ENCODE measurements around the gene EAPP. TPM values are rescaled to one million over a fixed set of nuclear protein-coding genes. Genes with fewer than 3 reads are reported as not detected.
A peak's percentile ranks its signal among the peaks of the same experiment; 100 is the strongest.

EAPP gene
- total and polyA plus RNA-seq, 2 donors from 2014 or later = 43.3 to 46.0 TPM

DNA sequence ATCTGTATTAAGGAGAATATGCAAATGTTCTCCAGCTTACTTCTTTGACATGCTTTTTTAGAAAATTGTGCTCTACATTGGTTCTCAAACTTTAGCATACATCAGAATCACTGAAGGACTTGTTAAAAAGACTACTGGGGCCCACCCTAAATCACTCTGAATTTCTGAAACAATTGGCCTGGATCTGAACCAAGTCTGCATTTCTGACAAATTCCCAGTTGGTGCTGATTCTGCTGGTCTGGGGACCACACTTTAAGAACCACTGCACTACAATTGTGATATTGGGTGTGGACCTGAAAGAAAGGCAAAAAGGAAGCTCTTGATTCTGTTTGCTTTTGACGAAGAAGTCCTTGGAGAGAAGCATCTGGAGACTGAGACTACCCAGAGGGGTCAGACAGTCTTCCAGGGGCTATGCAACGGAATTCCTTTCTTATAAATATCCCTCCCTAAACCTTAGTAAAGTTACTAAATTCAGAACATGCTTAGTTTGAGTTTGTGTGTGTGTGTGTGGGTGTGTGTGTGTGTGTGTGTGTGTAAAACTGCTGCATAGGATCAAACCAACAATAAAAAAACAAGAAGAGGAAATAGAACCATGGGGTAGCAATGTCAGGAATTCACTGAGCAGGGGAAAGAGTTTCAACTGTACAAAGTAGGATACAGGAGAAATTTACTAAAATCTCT, 36.8 kb downstream of the EAPP start:
- H3K36me3 ChIP-seq (ENCODE audit: control insufficient read depth in 2 of 3, insufficient read depth in 3 of 3, low read length in 3 of 3) = no peaks in the 10 kb centered on the region
- H3K9ac ChIP-seq (ENCODE audit: low read length in 3 of 3) = no peak overlapping the region
- no peaks in the 10 kb centered on the region for H3K27me3 ChIP-seq (ENCODE audit: control insufficient read depth, insufficient read depth, low read length)
- H3K4me1 ChIP-seq (ENCODE audit: control insufficient read depth in 2 of 3, insufficient read depth in 2 of 3, low read depth in 1 of 3, low read length in 3 of 3) = no peaks in the 10 kb centered on the region
- H3K9me3 ChIP-seq (ENCODE audit: control insufficient read depth in 2 of 3, insufficient read depth in 1 of 3, low read length in 3 of 3) = no peaks in the 10 kb centered on the region
- FAIRE-seq (no peak), DNase-seq (peak in 1 of 5 donors; percentile 29)
- no peak overlapping the region for H3K4me3 ChIP-seq (ENCODE audit: low read length in 3 of 3)
- no peak overlapping the region for H3K27ac ChIP-seq (ENCODE audit: low read depth in 2 of 2, low read length in 2 of 2)
- intact Hi-C loops (cut with DNase I) = no loop called here
- TF ChIP-seq, protein P1, sequence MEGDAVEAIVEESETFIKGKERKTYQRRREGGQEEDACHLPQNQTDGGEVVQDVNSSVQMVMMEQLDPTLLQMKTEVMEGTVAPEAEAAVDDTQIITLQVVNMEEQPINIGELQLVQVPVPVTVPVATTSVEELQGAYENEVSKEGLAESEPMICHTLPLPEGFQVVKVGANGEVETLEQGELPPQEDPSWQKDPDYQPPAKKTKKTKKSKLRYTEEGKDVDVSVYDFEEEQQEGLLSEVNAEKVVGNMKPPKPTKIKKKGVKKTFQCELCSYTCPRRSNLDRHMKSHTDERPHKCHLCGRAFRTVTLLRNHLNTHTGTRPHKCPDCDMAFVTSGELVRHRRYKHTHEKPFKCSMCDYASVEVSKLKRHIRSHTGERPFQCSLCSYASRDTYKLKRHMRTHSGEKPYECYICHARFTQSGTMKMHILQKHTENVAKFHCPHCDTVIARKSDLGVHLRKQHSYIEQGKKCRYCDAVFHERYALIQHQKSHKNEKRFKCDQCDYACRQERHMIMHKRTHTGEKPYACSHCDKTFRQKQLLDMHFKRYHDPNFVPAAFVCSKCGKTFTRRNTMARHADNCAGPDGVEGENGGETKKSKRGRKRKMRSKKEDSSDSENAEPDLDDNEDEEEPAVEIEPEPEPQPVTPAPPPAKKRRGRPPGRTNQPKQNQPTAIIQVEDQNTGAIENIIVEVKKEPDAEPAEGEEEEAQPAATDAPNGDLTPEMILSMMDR (IDR thresholded peaks at IDR 0.05; ENCODE audit: borderline replicate concordance, extremely low read depth, insufficient read depth) = no peak

DNA sequence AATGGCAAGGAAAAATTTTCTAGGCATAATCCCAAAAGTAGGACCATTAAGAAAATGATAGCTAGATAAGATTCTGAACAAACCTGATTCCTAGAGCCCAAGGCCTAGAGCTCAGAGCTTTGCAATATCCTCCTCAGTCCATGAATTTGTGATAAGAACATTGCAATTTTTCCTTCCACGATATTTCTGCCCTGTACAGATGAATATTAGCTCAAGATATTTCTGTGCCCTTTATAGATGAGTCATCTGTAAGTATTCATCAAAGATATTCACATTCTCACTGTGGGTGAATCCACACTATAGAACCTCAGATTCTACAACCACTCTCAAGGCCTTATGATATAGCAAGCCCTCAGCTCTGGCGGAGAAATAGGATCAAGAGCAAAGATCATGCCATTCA, 37.5 kb downstream of the EAPP start:
- Histone ChIP-seq H3K27ac (ENCODE audit: low read depth in 2 of 2, low read length in 2 of 2) (no peak overlapping the region), H3K9me3 (ENCODE audit: control insufficient read depth in 2 of 3, insufficient read depth in 1 of 3, low read length in 3 of 3) (no peaks in the 10 kb centered on the region), H3K9ac (ENCODE audit: low read length in 3 of 3) (no peak overlapping the region), H3K36me3 (ENCODE audit: control insufficient read depth in 2 of 3, insufficient read depth in 3 of 3, low read length in 3 of 3) (no peaks in the 10 kb centered on the region), H3K27me3 (ENCODE audit: control insufficient read depth, insufficient read depth, low read length) (no peaks in the 10 kb centered on the region), H3K4me1 (ENCODE audit: control insufficient read depth in 2 of 3, insufficient read depth in 2 of 3, low read depth in 1 of 3, low read length in 3 of 3) (peaks cover 0 to 3% (median 0%) of the 10 kb centered on the region in 3 donors), H3K4me3 (ENCODE audit: low read length in 3 of 3) (no peak overlapping the region)
- intact Hi-C loops (cut with DNase I) = no loop called here
- TF ChIP-seq, protein P1 (IDR thresholded peaks at IDR 0.05; ENCODE audit: borderline replicate concordance, extremely low read depth, insufficient read depth) = no peak
- FAIRE-seq = no peak
- DNase-seq = no peak

DNA sequence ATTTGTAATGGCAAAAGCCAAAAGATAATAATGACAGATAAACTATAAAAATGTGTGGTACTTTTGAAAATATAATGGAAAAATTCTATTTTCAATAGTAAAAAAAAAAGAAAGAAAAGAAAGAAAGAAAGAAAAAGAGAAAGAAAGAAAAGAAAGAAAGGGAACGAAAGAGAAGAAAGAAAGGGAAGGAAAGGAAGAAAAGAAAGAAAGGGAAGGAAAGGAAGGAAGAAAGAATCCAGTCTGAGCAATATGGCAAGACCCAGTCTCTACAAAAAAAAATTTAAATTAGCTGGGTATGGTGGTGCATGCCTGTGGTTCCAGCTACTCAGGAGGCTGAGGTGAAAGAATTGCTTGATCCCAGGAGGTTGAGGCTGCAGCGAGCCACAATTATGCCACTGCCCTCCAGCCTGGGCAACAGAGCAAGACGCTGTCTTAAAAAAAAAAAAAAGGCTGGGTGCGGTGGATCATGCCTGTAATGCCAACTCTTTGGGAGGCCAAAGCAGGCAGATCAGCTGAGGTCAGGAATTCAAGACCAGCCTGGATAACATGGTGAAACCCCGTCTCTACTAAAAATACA, 38.4 kb downstream of the EAPP start:
- intact Hi-C loops (cut with DNase I) = no loop called here
- H3K36me3 ChIP-seq (ENCODE audit: control insufficient read depth in 2 of 3, insufficient read depth in 3 of 3, low read length in 3 of 3) = no peaks in the 10 kb centered on the region
- no peak for DNase-seq
- H3K27ac ChIP-seq (ENCODE audit: low read depth in 2 of 2, low read length in 2 of 2) = no peak overlapping the region
- H3K9ac ChIP-seq (ENCODE audit: low read length in 3 of 3) = no peak overlapping the region
- no peak for FAIRE-seq
- no peaks in the 10 kb centered on the region for H3K9me3 ChIP-seq (ENCODE audit: control insufficient read depth in 2 of 3, insufficient read depth in 1 of 3, low read length in 3 of 3)
- H3K4me3 ChIP-seq (ENCODE audit: low read length in 3 of 3) = no peak overlapping the region
- H3K4me1 ChIP-seq (ENCODE audit: control insufficient read depth in 2 of 3, insufficient read depth in 2 of 3, low read depth in 1 of 3, low read length in 3 of 3) = peaks cover 0 to 3% (median 0%) of the 10 kb centered on the region in 3 donors
- TF ChIP-seq, protein P1 (IDR thresholded peaks at IDR 0.05; ENCODE audit: borderline replicate concordance, extremely low read depth, insufficient read depth) = no peak
- no peaks in the 10 kb centered on the region for H3K27me3 ChIP-seq (ENCODE audit: control insufficient read depth, insufficient read depth, low read length)
